Measurements from ENCODE around the gene MTUS2. TPM values are rescaled to one million over a fixed set of nuclear protein-coding genes. Genes with fewer than 3 reads are reported as not detected.

Gene MTUS2
- total and polyA plus RNA-seq, 2 of the 8 experiments (the other 6 are each of a cell fraction or from before 2014, with no cell fraction given) = 0.18 to 0.80 TPM

DNA sequence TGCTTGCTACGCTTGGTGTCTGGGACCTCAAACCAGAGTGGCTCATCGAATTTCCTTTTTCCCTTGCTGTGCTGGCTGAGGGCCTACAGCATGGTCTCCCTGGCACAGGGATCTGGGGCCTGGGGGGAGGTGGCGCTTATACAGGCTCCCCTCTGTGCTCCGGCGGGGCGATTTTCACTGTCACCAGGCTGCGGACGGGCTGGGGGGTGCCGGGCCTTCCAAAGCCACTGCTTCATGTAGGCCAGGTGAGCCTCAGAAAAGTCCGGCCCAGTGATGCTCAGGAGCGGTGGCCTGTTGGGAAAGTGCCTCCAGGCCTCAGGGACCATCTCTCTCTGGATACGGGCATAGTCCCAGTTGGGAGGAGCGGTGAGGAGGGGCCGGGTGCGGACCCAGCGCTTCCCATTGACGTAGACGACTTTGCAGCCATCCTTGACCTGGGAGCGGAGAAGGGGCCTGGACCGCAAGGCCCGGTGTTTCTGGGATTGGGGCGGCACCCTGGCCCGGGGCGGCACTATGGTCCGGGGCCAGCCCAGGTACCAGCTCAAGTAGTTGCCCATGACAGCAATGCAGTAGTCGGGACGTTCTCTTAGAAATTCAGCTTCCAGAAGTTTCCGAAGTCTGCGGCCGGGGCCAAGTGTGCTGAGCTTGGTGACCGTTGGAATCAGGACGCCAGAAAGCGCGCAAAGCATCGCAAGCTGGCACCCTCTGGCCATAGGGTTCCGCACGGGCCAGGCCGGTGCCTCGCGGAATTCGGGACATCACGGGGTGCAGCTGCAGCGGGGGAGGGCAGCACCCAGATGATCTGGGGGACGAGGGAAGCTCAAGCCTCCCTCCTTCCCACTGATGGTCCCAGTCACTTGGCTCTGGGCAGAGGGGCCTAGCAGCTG is 519.5 kb downstream of the MTUS2 start:
- Histone ChIP-seq H3K14ac (ENCODE audit: insufficient read length) (no peak overlapping the region), H3K27ac (ENCODE audit: low read depth, low read length) (no peak overlapping the region), H3K9ac (replicated peaks in 1 of 4; ENCODE audit: extremely low read depth in 1 of 4, low read depth in 3 of 4, low read length in 3 of 4) (no peak overlapping the region), H4K20me1 (replicated peaks in 1 of 2; ENCODE audit: control insufficient read depth in 1 of 2, insufficient read depth in 2 of 2, low read length in 2 of 2) (no peaks in the 10 kb centered on the region), H3K79me1 (ENCODE audit: low read depth, low read length) (no peaks in the 10 kb centered on the region), H3K23ac (ENCODE audit: insufficient read length) (no peak overlapping the region), H3K36me3 (ENCODE audit: control insufficient read depth in 2 of 4, insufficient read depth in 4 of 4, low read length in 3 of 4) (no peaks in the 10 kb centered on the region), H2AK5ac (ENCODE audit: low read depth, low read length) (no peak overlapping the region), H4K5ac (ENCODE audit: insufficient read length, low read depth, low read length) (no peak overlapping the region), H2AFZ (ENCODE audit: low read length) (no peak overlapping the region), H3K4me2 (ENCODE audit: insufficient read depth in 1 of 2, low read depth in 2 of 2, low read length in 2 of 2) (no peak overlapping the region), H2BK15ac (ENCODE audit: low read length) (no peak overlapping the region), H2BK5ac (ENCODE audit: low read depth, low read length) (no peak overlapping the region), H2BK120ac (replicated peaks; ENCODE audit: low read depth, low read length) (no peak overlapping the region), H3K23me2 (ENCODE audit: low read depth, low read length) (no peaks in the 10 kb centered on the region), H2BK12ac (ENCODE audit: low read depth, low read length) (no peak overlapping the region), H4K8ac (ENCODE audit: extremely low read depth, insufficient read depth, low read length) (no peak overlapping the region; the same call in 1 of the 2 replicates), H3K18ac (ENCODE audit: extremely low read depth, low read length) (no peak overlapping the region), H2BK20ac (ENCODE audit: low read length) (no peak overlapping the region), H3K27me3 (replicated peaks in 1 of 4; ENCODE audit: control insufficient read depth in 3 of 4, extremely low read depth in 1 of 4, insufficient read depth in 3 of 4, low read length in 3 of 4) (no peaks in the 10 kb centered on the region), H3K4me3 (ENCODE audit: extremely low read depth in 1 of 4, insufficient read depth in 2 of 4, low read depth in 3 of 4, low read length in 4 of 4) (no peak overlapping the region), H3K4me1 (replicated peaks in 1 of 4; ENCODE audit: control insufficient read depth in 3 of 4, insufficient read depth in 4 of 4, low read length in 3 of 4) (no peaks in the 10 kb centered on the region), H3K4ac (replicated peaks; ENCODE audit: insufficient read length, low read depth, low read length) (no peak overlapping the region), H3K9me3 (ENCODE audit: insufficient read depth in 2 of 2, low read depth in 1 of 2, low read length in 1 of 2) (peaks cover 0 to 3% of the 10 kb centered on the region in 2 experiments; a peak in 1 of 4 replicates), H4K91ac (replicated peaks; ENCODE audit: insufficient read length, low read length) (no peak overlapping the region), H3K79me2 (ENCODE audit: control insufficient read depth in 1 of 2, insufficient read depth in 2 of 2, low read length in 2 of 2) (no peaks in the 10 kb centered on the region), H3K56ac (replicated peaks; ENCODE audit: insufficient read length, low read depth, low read length) (no peak overlapping the region)
- 87% methylated on average over 38 of the region's 44 CpGs; no CpG with 5 or more reads in 1 of the 2 experiments for WGBS, 2 experiments (ENCODE audit: extremely low coverage in 1 of 2, insufficient coverage in 1 of 2, insufficient read length in 1 of 2, insufficient replicate concordance in 2 of 2, low coverage in 1 of 2, low lambda C conversion rate in 2 of 2, missing lambda C conversion rate in 1 of 2)
- ChIA-PET CTCF (ENCODE audit: partially characterized antibody) (no interaction called here), POLR2A (ENCODE audit: partially characterized antibody) (no interaction called here)
- FAIRE-seq (no peak), DNase-seq (ENCODE audit: low read depth in 1 of 2, low spot score in 2 of 2) (no peak)
- no peak for TF ChIP-seq CHD1 (IDR thresholded peaks at IDR 0.05; ENCODE audit: low read depth, low read length)
- TF ChIP-seq NANOG (IDR thresholded peaks at IDR 0.05; ENCODE audit: insufficient read depth, low read depth, low read length, poor library complexity, severe bottlenecking) = no peak
- TF ChIP-seq PHF8 (conservative IDR thresholded peaks at IDR 0.05; ENCODE audit: low read depth, low read length) = no peak
- TF ChIP-seq RAD21 (IDR thresholded peaks at IDR 0.05 in 1 of 2, conservative IDR thresholded peaks at IDR 0.05 in 1 of 2; ENCODE audit: low read depth in 2 of 2, low read length in 2 of 2) = no peak
- TF ChIP-seq KDM1A (IDR thresholded peaks at IDR 0.05; ENCODE audit: borderline replicate concordance, low read length) = no peak
- TF ChIP-seq CTBP2 (IDR thresholded peaks at IDR 0.05; ENCODE audit: borderline replicate concordance, insufficient read depth, insufficient read length, low read length) = no peak
